Right ventricle myocardium inferior (tissue), 1 donor: ENCODE results near the gene MDN1. TPM values are rescaled to one million over a fixed set of nuclear protein-coding genes. Genes with fewer than 3 reads are reported as not detected.
"Not testable (repeated sequence)": the region's sequence is repeated elsewhere in the genome, so short reads cannot be mapped to it uniquely, and the experiment has no call there.

Experiments used
- ATAC-seq: fragments of 200-7000 bp; cut with Tn5 transposase; one replicate; pipeline ENCODE4 v1.9.1; 2020; ENCODE audit warnings: mild to moderate bottlenecking, moderate library complexity
- DNase-seq: peaks from one replicate; pipeline ENCODE4 v3.0.0; 2021; ENCODE audit errors: missing footprints
- intact Hi-C: fragments of 100-400 bp; cut with DNase I; formaldehyde crosslinking; loops from one replicate; pipeline ENCODE4 v1.11.0; 2022
- total RNA-seq: library from RNA; stranded (reverse); fragmentation: NEBNext Ultra II Directional; extraction: Animal tissue kit (Norgen Biotek cat#: 25700); gene quantifications from one replicate; pipeline ENCODE4 v1.2.1, GENCODE V29; 2021
- donor health status: DM: no; HTN: yes; CAD: no; lungs with severe emphysema.

Gene MDN1
- total RNA-seq, 1 donor from 2014 or later = 23.4 TPM

DNA sequence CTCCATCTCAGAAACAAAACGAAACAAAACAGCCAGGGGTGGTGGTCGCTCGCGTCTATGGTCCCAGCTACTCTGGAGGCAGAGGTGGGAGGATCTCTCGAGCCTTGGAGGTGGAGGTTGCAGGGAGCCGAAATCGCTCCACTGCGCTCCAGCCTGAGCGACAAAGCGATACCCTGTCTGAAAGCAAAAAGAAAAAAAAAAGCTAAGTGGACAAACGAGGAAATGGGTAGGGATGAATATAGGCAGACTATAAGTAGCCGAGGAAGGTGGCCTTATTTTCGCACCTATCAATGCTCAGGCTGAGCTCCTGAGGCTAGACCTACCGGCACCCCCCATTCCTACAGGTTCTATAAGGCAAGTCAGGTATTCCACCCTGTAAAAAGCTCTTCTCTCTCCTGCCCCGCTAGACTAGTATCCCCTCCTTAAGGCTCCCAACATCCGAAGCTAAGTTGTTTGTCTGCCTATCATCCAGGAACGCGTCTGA lies 9.4 kb upstream of the MDN1 start:
- ATAC-seq (peak; percentile 20), DNase-seq (no peak)
- intact Hi-C loops = loop anchor here (1.0 kb wide), 1 partner anchor 10 kb away; the partner anchor contains the start of gene MDN1

DNA sequence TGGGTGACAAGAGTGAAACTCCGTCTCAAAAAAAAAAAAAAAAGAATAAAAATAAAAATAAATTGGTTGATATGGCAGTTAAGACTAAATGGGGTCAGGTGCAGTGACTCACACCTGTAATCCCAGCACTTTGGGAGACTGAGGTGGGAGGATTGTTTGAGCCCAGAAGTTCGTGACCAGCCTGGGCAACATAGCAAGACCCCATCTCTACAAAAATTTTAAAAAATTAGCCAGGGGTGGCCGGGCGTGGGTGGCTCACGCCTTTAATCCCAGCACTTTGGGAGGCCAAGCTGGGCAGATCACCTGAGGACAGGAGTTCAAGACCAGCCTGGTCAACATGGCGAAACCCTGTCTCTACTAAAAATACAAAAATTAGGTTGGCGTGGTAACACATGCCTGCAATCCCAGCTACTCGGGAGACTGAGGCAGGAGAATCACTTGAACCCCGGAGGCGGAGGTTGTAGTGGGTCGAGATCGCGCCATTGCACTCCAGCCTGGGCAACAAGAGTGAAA lies 8.9 kb upstream of the MDN1 start:
- intact Hi-C loops, ATAC-seq, DNase-seq: not testable (repeated sequence)

DNA sequence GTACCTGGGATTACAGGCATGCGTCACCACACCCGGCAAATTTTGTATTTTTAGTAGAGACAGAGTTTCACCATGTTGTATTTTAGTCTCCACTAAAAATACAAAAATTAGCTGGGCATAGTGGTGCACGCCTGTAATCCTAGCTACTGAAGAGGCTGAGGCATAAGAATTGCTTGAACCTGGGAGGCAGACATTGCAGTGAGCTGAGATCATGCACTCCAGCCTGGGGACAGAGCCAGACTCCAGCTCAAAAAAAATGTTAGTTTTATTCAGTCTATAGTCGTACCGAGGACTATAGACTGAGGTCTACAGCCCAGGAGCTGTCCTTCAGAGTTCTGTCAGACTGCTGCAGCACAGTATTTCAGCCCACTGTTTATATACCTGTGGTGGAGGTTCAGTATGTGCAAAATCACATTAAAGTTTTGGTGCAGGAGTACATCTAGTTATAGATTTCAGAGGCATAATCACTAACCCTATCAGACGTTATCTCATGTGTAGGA lies 6.5 kb upstream of the MDN1 start:
- no peak for DNase-seq
- intact Hi-C loops = no loop called here
- no peak for ATAC-seq

DNA sequence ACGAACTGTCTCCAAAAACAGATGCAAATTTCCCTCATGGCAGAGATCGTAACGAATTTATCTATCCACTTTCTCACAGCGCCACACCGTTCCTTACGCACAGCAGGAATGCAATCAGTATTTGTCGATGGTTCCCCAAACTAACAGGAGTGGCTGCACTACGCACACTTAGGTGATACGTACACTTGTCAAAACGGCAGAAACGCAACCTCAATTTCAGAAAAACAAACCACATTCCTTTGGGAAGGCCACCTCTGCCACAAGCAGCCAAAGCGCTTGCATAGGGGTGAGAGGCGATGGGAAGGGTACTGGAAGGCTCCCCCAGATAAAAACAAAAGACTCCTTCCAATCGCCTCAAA lies 638 bp downstream of the MDN1 start:
- DNase-seq (no peak), ATAC-seq (peak; percentile 6)
- intact Hi-C loops = loop anchor here (1.0 kb wide), 1 partner anchor 10 kb away; the partner anchor contains the start of gene CASP8AP2

DNA sequence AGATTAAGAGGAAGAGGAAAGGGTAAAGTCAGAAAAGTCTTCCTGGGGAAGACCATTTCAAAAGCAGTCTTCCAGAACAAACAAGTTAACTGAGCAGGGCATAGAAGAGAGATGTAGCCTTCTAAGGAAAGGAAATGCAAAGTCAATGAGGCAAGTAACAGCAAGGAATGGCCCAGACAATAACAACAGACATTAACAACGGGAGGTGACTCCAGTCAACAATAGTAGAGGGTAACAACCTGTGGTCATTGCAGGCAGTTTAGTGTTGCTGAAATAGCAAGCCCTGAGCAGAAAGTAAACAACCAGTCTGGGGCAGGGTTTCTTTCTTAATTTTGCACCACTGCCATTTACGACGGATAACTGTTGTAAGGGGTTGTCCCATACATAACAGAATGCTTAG lies 2.1 kb downstream of the MDN1 start:
- DNase-seq (no peak), ATAC-seq (no peak)
- intact Hi-C loops = no loop called here

DNA sequence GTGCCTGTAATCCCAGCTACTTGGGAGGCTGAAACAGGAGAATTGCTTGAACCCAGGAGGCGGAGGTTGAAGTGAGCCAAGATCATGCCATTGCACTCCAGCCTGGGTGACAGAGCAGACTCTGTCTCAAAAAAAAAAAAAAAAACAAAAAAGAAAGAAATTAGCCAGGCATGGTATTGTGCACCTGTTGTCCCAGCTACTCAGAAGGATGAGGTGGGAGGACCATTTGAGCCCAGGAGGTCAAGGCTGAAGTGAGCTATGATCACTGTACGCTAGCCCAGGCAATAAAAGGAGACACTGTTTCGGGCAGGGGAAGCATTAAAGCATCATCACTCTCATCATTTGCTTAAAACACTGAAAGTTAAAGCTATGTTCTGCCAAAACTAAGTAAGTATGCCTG lies 6.2 kb downstream of the MDN1 start:
- DNase-seq, intact Hi-C loops, ATAC-seq: not testable (repeated sequence)

DNA sequence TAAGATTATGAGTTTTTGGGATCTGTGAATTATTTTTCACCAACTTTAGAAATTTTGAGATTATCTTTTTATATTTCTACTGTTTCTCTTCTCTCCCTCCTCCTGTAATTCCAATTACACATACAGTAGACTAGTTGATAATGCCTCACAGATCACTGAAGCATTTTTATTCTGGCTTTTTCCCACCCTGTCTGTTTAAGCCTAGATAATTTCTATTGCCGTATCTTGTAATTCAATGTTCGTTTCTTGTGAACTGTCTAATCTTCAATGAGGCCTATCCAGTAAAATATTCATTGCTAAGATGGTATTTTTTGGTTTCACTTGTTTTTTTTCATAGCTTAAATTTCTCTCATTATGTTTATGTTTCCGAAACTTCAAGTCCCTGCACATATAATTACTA lies 12.0 kb downstream of the MDN1 start:
- ATAC-seq (no peak), DNase-seq (no peak)
- intact Hi-C loops = no loop called here

DNA sequence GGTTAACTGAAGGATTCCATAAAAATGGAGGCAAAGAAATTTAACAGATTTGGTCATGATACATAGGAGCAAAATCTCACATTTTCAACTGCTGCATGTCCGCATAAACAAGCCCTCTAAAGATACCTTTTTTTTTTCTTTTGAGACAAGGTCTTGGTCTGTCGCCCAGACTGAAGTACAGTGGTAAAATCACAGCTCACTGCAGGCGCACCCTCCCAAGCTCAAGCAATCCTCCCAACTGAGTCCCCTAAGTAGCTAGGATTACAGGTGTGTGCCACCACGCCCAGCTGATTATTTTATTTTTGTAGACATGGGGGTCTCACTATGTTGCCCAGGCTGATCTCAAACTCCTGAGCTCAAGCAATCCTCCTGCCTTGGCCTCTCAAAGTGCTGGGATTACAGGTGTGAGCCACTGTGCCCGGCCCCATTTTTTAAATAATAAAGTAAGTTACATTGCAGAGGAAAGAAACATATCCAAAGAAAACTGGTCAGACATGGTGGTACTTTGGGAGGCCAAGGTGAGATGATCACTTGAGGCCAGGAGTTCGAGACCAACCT lies 13.7 kb downstream of the MDN1 start:
- no peak for DNase-seq
- ATAC-seq = no peak
- intact Hi-C loops = no loop called here

DNA sequence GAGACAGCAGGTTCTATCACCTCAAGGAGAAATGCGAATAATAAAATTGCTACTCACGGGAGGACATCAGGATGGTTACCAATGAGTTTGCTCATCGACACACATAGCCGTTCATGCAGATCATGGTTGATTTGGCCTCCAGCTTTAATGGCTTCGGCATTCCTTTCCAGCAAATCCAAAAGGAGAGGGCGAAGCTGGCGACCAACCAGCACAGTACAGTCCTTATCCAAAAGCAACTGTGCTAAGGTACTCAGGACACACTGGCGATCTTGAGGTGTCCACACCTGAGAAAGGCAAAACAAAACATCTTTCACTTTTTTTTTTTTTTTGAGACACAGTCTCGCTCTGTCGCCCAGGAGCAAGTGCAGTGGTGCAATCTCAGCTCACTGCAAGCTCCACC lies 16.3 kb downstream of the MDN1 start:
- DNase-seq (no peak), ATAC-seq (no peak)
- intact Hi-C loops = no loop called here

DNA sequence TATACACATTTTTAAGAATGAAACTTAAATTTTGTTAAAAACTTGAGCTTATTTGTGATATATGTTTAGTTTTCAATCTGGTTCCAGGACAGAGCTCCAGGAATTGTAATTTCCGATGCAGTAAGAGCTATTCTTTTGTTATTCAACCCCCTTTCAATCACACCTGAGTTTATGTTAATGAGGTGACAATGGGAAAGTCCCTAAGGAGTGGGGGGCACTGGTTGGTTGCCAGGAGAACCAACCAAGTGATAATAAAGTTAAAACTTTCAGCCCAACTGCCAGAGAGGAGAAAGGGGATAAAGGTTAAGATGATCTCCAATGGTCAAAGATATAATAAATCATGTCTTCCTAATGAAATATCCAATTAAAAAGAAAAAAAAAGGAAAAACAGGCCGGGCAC lies 19.8 kb downstream of the MDN1 start:
- ATAC-seq = no peak
- intact Hi-C loops = no loop called here
- DNase-seq = no peak

DNA sequence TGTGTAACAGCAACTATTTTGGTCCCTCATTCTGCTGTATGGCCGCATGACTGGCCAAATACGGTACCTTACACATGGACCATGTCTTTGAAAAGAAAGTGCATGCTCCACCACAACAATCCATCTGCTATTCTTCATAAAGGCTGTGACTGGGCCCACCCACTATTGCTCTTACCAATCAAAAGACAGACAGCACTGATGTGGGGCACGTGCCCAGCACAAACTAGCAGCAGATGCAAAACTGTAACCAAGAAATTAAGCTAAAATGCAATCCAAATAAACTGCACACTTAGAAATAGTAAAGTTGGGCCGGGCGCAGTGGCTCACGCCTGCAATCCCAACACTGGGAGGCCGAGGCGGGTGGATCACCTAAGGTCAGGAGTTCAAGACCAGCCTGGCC lies 20.5 kb downstream of the MDN1 start:
- ATAC-seq = no peak
- no peak for DNase-seq
- intact Hi-C loops = no loop called here

DNA sequence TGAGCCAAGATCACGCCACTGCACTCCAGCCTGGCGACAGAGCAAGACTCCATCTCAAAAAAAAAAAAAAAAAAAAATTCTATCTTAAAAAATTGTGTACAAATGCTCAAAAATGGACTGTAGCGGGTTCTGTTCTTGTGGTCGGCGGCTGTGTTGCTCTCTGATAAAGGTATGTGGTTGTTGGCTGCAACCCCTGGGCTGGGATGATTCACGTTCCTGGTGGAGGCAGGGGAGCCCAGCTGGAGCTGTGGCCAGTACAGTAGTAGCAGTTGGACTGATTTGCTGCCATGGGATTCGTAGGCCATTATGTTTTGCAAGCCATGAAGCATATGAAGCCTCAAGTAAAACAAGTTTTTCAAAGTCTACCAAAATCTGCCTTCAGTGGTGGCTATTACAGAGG lies 22.3 kb downstream of the MDN1 start:
- intact Hi-C loops = no loop called here
- DNase-seq = no peak
- ATAC-seq = no peak

DNA sequence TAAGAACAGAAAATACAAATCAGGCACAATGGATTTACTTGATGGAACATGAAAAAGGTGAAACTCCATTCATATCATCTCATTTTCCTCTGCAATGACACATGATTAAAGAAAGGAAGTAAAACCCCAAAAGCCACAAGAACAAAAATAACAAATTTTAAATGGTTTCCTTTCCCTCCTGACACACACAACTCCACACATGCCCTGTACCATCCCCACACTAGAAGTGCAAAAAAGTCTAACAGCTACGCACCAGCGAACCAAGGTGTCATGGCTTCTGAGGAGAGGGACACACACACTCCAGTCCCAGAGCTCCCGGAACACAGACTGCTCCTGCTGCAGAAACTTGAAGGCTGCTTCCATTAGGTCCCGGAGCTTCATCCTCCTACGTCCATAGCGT lies 25.3 kb downstream of the MDN1 start:
- intact Hi-C loops = no loop called here
- no peak for ATAC-seq
- no peak for DNase-seq

DNA sequence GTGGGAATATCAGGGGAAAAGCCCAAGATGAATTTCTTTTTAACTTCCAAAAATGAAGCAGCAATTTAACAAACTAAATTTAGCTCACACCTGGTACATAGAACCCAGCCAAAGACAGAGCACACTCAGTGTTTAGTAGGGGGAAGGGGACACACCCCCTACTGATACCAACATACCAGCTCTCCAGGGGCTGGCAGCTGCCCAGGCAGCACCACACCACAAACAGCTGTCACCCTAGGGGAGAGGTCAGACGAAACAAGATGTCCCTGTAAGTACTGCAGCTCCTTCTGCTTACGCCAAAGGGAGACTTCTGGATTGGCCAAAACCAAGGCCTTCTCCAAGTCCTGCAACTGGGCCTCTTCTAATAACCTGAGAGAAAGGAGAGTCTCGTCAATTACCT lies 26.0 kb downstream of the MDN1 start:
- DNase-seq = peak; percentile 85
- peak; percentile 96 for ATAC-seq
- intact Hi-C loops = no loop called here

DNA sequence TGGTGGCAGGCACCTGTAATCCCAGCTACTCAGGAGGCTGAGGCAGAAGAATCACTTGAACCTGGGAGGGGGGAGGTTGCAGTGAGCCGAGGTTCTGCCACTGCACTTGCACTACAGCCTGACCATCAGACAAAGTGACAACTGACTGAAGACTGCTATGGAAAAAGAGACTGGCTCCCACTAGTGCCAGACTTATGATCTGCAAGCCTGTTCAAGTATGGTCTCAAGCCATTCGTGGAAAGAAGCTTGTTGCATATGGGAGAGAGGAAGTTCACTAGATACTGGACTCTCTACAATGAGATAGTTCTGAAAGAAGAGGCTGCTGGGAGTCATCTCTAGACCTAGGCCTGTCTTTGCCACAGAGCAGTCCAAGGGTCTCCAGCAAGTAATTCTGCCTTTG lies 26.7 kb downstream of the MDN1 start:
- intact Hi-C loops = no loop called here
- ATAC-seq (peak; percentile 34), DNase-seq (no peak)

DNA sequence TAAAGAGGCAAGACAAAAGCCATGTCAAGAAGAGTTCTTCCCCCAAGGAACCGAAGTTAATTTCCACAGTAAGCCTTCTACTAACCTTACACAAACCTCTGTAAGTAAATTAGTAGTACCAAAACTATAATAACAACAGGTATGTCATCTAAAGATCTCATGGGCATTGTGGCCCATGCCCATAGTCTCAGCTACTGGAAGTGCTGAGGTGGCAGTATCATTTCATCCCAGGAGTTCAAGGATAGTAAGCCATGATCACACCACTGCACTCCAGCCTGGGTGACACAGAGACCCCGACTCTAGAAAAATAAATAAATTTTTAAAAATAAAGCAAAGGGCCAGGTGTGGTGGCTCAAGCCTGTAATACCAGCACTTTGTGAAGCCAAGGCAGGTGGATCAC lies 29.2 kb downstream of the MDN1 start:
- no peak for DNase-seq
- no peak for ATAC-seq
- intact Hi-C loops = no loop called here

DNA sequence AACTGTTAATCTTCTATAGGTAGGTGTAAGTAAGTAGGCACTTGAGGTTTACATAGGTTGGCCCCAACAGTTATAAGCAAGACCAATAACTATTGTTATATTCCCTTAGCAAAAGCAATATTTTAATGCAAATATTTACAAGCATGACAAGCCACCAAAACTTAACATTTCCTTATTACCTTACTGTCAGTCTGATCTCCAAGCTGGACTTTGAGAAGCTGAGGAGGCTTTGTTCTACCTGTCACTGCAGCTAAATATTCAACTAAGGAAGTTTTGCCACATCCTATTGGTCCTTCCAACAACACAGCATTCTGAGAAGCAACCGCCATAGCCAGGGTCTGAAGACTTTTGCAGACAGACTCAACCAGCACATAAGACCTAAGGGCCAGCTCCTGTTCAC lies 29.6 kb downstream of the MDN1 start:
- intact Hi-C loops = no loop called here
- DNase-seq (no peak), ATAC-seq (no peak)

DNA sequence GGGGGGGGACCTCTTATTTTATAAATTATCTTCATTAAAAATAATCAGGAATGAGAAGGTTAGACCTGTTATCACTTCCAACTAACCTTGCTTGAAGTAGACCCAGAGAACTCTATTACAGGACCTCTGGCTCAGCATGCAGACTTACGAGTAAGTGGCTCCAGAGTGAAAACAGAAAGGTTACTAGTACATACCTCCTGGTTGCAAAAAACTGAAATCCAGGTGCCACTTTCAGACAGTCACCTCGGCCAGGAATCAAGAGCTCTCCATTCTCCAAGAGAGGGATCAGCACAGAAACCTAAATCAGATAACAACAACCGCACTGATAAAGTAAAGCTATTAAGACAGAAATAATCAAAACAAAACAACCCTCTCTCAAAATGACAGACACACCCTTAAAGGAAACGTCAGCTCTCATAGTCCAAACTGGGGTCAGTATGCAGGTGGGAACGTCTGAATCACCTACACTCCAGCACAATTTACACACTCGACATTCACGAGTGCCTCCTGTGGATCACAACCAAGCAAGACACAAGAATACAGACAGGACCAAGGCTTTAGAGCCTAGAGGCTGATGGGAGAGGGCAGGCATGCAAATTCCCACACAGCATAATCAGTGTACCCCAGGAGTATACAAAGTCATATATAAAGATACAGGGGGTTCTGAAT lies 31.8 kb downstream of the MDN1 start:
- intact Hi-C loops = no loop called here
- ATAC-seq (no peak), DNase-seq (no peak)

DNA sequence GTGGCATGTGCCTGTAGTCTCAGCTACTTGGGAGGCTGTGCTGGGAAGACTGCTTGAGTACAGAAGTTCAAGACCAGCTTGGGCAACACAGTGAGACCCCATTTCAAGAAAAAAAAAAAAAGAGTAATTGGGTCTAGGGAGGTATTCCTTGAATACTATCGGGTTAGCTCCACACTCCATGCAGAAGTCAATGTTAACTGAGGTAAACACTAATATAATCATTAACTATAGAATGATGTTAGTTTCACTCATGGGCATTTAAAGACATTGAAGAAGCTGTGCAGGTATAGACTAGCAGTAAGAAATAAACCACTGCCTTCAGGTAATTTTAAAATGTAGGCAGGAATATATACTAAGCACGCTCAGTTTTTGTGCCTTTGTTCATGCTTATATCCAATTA lies 32.6 kb downstream of the MDN1 start:
- ATAC-seq = no peak
- intact Hi-C loops = no loop called here
- DNase-seq = no peak

DNA sequence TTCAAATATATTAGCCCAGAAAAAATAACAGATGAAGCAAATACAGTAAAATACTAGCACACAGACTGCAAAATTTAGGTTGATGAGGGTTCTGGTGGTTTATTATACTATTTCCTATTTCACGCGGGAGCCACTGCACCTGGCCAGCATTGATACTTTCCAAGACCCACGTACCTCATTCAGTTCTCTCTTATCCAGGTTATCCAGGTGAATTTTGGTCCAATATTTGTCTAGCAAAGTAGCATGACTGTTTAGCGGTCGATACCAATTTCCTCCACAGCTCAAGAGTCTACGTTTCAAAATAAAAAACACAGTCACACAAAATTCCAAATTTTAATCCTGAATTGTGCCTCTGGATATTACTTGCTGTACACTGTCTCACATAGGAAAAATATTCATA lies 34.8 kb downstream of the MDN1 start:
- ATAC-seq (no peak), DNase-seq (no peak)
- intact Hi-C loops = no loop called here
